Endothelial cell of umbilical vein (primary cell): Measurements from ENCODE around the gene DCLK1.

Experiments
- EZH2 ChIP-seq: IDR thresholded peaks from 2 replicates; pipeline ENCODE4 v1.6.1; 2012; ENCODE audit warnings: borderline replicate concordance, low read depth, mild to moderate bottlenecking, moderate library complexity, low read length, inconsistent platforms; ENCODE audit not compliant: severe bottlenecking
- JUN ChIP-seq: IDR thresholded peaks from 2 replicates; pipeline ENCODE4 v1.6.1; 2011; ENCODE audit warnings: borderline replicate concordance, low read depth; ENCODE audit not compliant: insufficient read length, insufficient read depth
- MAX ChIP-seq: IDR thresholded peaks from 2 replicates; pipeline ENCODE4 v1.6.1; 2011; ENCODE audit not compliant: insufficient read depth, insufficient read length
- POLR2A ChIP-seq: IDR thresholded peaks from 2 replicates; pipeline ENCODE4 v1.6.1; 2012; ENCODE audit warnings: low read depth, mild to moderate bottlenecking, control low read depth, low read length
- TF ChIP-seq, protein P1 (sequence below), 2 donors: IDR thresholded peaks; 1 replicate in 1 of 2; 2 replicates in 1 of 2; pipeline ENCODE4 v1.5.1; 2011; ENCODE audit warnings: low read length in 2 of 2, mild to moderate bottlenecking in 2 of 2, moderate library complexity in 2 of 2, control low read depth in 1 of 2, inconsistent platforms in 1 of 2, low read depth in 1 of 2; ENCODE audit not compliant: insufficient read depth in 1 of 2; ENCODE audit errors: extremely low read depth in 1 of 2

- TF ChIP-seq, protein P1, sequence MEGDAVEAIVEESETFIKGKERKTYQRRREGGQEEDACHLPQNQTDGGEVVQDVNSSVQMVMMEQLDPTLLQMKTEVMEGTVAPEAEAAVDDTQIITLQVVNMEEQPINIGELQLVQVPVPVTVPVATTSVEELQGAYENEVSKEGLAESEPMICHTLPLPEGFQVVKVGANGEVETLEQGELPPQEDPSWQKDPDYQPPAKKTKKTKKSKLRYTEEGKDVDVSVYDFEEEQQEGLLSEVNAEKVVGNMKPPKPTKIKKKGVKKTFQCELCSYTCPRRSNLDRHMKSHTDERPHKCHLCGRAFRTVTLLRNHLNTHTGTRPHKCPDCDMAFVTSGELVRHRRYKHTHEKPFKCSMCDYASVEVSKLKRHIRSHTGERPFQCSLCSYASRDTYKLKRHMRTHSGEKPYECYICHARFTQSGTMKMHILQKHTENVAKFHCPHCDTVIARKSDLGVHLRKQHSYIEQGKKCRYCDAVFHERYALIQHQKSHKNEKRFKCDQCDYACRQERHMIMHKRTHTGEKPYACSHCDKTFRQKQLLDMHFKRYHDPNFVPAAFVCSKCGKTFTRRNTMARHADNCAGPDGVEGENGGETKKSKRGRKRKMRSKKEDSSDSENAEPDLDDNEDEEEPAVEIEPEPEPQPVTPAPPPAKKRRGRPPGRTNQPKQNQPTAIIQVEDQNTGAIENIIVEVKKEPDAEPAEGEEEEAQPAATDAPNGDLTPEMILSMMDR (IDR thresholded peaks at IDR 0.05; ENCODE audit: extremely low read depth in 1 of 2, insufficient read depth in 1 of 2, low read depth in 1 of 2, low read length in 2 of 2) = no peak
- TF ChIP-seq EZH2 (no peak), MAX (no peak), POLR2A (no peak), JUN (no peak)
These were observed 333.9 kb downstream of the DCLK1 start for GRCh38 chr13:35797244-35797643.
